Measurements from ENCODE around the gene TUBB2B. TPM values are rescaled to one million over a fixed set of nuclear protein-coding genes. Genes with fewer than 3 reads are reported as not detected.

The TUBB2B gene
- total and polyA plus RNA-seq, 9 of the 15 experiments (the other 6 are each of a cell fraction or from before 2014, with no cell fraction given): 0.11 to 9.7 (median 4.6) TPM

DNA sequence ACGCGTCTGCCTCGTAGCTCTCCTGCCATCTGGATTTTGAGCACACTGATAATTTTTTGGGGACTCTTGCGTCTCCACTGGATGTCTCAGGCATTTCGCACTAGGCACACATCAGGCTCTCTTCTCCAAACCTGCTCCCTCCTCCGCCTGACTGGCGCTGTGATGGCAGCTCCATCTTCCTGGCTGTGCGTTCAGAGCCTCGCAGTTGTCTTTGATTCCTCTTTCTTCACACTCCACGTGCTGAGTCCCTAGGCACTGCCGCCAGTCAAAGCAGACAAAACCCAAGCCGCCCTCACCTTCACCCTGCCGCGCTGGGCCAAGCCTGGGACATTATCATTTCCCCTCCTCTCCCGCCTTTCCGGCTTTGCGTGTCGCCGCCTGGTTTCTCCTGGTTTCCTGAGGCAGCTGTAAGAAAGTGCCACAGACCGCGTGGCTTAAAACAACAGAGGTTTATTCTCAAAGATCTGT, 32.1 kb upstream of the TUBB2B start (continued):
- TF ChIP-seq, protein P1, sequence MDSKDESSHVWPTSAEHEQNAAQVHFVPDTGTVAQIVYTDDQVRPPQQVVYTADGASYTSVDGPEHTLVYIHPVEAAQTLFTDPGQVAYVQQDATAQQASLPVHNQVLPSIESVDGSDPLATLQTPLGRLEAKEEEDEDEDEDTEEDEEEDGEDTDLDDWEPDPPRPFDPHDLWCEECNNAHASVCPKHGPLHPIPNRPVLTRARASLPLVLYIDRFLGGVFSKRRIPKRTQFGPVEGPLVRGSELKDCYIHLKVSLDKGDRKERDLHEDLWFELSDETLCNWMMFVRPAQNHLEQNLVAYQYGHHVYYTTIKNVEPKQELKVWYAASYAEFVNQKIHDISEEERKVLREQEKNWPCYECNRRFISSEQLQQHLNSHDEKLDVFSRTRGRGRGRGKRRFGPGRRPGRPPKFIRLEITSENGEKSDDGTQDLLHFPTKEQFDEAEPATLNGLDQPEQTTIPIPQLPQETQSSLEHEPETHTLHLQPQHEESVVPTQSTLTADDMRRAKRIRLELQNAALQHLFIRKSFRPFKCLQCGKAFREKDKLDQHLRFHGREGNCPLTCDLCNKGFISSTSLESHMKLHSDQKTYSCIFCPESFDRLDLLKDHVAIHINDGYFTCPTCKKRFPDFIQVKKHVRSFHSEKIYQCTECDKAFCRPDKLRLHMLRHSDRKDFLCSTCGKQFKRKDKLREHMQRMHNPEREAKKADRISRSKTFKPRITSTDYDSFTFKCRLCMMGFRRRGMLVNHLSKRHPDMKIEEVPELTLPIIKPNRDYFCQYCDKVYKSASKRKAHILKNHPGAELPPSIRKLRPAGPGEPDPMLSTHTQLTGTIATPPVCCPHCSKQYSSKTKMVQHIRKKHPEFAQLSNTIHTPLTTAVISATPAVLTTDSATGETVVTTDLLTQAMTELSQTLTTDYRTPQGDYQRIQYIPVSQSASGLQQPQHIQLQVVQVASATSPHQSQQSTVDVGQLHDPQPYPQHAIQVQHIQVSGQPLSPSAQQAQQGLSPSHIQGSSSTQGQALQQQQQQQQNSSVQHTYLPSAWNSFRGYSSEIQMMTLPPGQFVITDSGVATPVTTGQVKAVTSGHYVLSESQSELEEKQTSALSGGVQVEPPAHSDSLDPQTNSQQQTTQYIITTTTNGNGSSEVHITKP (IDR thresholded peaks at IDR 0.05; ENCODE audit: partially characterized antibody): no peak
- TF ChIP-seq OTX1 (CRISPR knock-in tag; IDR thresholded peaks at IDR 0.05): no peak
- TF ChIP-seq TCF7L2 (IDR thresholded peaks at IDR 0.05; ENCODE audit: low read depth, low read length): no peak
- no peak for TF ChIP-seq ZBED1 (IDR thresholded peaks at IDR 0.05)
- TF ChIP-seq, protein P2, sequence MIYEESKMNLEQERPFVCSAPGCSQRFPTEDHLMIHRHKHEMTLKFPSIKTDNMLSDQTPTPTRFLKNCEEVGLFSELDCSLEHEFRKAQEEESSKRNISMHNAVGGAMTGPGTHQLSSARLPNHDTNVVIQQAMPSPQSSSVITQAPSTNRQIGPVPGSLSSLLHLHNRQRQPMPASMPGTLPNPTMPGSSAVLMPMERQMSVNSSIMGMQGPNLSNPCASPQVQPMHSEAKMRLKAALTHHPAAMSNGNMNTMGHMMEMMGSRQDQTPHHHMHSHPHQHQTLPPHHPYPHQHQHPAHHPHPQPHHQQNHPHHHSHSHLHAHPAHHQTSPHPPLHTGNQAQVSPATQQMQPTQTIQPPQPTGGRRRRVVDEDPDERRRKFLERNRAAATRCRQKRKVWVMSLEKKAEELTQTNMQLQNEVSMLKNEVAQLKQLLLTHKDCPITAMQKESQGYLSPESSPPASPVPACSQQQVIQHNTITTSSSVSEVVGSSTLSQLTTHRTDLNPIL (CRISPR knock-in tag; IDR thresholded peaks at IDR 0.05): no peak
- TF ChIP-seq HCFC1 (IDR thresholded peaks at IDR 0.05; ENCODE audit: low read depth, low read length): no peak; the same call in 1 of the 2 replicates
- no peak for TF ChIP-seq GATAD2B (IDR thresholded peaks at IDR 0.05; ENCODE audit: borderline replicate concordance)
- TF ChIP-seq, protein P3, sequence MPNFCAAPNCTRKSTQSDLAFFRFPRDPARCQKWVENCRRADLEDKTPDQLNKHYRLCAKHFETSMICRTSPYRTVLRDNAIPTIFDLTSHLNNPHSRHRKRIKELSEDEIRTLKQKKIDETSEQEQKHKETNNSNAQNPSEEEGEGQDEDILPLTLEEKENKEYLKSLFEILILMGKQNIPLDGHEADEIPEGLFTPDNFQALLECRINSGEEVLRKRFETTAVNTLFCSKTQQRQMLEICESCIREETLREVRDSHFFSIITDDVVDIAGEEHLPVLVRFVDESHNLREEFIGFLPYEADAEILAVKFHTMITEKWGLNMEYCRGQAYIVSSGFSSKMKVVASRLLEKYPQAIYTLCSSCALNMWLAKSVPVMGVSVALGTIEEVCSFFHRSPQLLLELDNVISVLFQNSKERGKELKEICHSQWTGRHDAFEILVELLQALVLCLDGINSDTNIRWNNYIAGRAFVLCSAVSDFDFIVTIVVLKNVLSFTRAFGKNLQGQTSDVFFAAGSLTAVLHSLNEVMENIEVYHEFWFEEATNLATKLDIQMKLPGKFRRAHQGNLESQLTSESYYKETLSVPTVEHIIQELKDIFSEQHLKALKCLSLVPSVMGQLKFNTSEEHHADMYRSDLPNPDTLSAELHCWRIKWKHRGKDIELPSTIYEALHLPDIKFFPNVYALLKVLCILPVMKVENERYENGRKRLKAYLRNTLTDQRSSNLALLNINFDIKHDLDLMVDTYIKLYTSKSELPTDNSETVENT (CRISPR knock-in tag; IDR thresholded peaks at IDR 0.05): no peak
- TF ChIP-seq SMAD3 (CRISPR knock-in tag; conservative IDR thresholded peaks at IDR 0.05): no peak
- TF ChIP-seq SUPT5H (IDR thresholded peaks at IDR 0.05): 0 out of 2 replicates have a peak, but pooled peaks have one; percentile 10
- TF ChIP-seq, protein P4, sequence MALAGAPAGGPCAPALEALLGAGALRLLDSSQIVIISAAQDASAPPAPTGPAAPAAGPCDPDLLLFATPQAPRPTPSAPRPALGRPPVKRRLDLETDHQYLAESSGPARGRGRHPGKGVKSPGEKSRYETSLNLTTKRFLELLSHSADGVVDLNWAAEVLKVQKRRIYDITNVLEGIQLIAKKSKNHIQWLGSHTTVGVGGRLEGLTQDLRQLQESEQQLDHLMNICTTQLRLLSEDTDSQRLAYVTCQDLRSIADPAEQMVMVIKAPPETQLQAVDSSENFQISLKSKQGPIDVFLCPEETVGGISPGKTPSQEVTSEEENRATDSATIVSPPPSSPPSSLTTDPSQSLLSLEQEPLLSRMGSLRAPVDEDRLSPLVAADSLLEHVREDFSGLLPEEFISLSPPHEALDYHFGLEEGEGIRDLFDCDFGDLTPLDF (CRISPR knock-in tag; IDR thresholded peaks at IDR 0.05): no peak
- TF ChIP-seq TCF3 (CRISPR knock-in tag; IDR thresholded peaks at IDR 0.05): no peak
- no peak for TF ChIP-seq MYNN (IDR thresholded peaks at IDR 0.05)
- TF ChIP-seq MYNN (CRISPR knock-in tag; IDR thresholded peaks at IDR 0.05): no peak
- TF ChIP-seq, protein P5, sequence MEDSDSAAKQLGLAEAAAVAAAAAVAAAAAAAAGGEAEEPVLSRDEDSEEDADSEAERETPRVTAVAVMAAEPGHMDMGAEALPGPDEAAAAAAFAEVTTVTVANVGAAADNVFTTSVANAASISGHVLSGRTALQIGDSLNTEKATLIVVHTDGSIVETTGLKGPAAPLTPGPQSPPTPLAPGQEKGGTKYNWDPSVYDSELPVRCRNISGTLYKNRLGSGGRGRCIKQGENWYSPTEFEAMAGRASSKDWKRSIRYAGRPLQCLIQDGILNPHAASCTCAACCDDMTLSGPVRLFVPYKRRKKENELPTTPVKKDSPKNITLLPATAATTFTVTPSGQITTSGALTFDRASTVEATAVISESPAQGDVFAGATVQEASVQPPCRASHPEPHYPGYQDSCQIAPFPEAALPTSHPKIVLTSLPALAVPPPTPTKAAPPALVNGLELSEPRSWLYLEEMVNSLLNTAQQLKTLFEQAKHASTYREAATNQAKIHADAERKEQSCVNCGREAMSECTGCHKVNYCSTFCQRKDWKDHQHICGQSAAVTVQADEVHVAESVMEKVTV (CRISPR knock-in tag; IDR thresholded peaks at IDR 0.05): no peak
- no peak for TF ChIP-seq ZC3H11A (IDR thresholded peaks at IDR 0.05; ENCODE audit: low read depth, low read length)
- TF ChIP-seq, protein P6, sequence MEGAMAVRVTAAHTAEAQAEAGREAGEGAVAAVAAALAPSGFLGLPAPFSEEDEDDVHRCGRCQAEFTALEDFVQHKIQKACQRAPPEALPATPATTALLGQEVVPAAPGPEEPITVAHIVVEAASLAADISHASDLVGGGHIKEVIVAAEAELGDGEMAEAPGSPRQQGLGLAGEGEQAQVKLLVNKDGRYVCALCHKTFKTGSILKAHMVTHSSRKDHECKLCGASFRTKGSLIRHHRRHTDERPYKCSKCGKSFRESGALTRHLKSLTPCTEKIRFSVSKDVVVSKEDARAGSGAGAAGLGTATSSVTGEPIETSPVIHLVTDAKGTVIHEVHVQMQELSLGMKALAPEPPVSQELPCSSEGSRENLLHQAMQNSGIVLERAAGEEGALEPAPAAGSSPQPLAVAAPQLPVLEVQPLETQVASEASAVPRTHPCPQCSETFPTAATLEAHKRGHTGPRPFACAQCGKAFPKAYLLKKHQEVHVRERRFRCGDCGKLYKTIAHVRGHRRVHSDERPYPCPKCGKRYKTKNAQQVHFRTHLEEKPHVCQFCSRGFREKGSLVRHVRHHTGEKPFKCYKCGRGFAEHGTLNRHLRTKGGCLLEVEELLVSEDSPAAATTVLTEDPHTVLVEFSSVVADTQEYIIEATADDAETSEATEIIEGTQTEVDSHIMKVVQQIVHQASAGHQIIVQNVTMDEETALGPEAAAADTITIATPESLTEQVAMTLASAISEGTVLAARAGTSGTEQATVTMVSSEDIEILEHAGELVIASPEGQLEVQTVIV (CRISPR knock-in tag; IDR thresholded peaks at IDR 0.05; ENCODE audit: borderline replicate concordance): no peak
